Renal pelvis (tissue), 4 donors: ENCODE measurements around the gene TMEM14C. TPM values are rescaled to one million over a fixed set of nuclear protein-coding genes. Genes with fewer than 3 reads are reported as not detected.
"Not testable (repeated sequence)": the region's sequence is repeated elsewhere in the genome, so short reads cannot be mapped to it uniquely, and the experiment has no call there.

ENCODE experiments used
- DNase-seq: peaks from one replicate; pipeline ENCODE4 v3.0.0-alpha.2; 2013
- polyA plus RNA-seq, 3 donors: library from polyadenylated mRNA; unstranded; fragments of 120-200 nt; gene quantifications; one replicate each; pipeline ENCODE4 v1.2.1, GENCODE V29; 2013; ENCODE audit not compliant: insufficient read length in 3 of 3

The TMEM14C gene
- polyA plus RNA-seq, 3 donors, result 152 to 160 (median 157) TPM

- DNase-seq, result not testable (repeated sequence)
Observed at GRCh38 chr6:10750568-10750967, 27.7 kb downstream of the TMEM14C start.

GRCh38 chr6:10751757-10752156 lies 28.9 kb downstream of the TMEM14C start:
- DNase-seq, result not testable (repeated sequence)

GRCh38 chr6:10756085-10756484 lies 33.2 kb downstream of the TMEM14C start:
- DNase-seq, result no peak

- peak; percentile 28 for DNase-seq
Observed at GRCh38 chr6:10759312-10759839, 36.5 kb downstream of the TMEM14C start.

- DNase-seq, result no peak
Observed at GRCh38 chr6:10759884-10760329, 37.0 kb downstream of the TMEM14C start.

- no peak for DNase-seq
Observed at GRCh38 chr6:10763006-10763405, 40.1 kb downstream of the TMEM14C start.

GRCh38 chr6:10769419-10769818 lies 46.5 kb downstream of the TMEM14C start:
- DNase-seq, result no peak

GRCh38 chr6:10771371-10771894 lies 48.6 kb downstream of the TMEM14C start:
- DNase-seq, result no peak

- no peak for DNase-seq
Observed at GRCh38 chr6:10778230-10778629, 55.4 kb downstream of the TMEM14C start.

- DNase-seq, result no peak
Observed at GRCh38 chr6:10779076-10779475, 56.2 kb downstream of the TMEM14C start.

Other genes with a start within 250 kb of the TMEM14C start
- 10 to 100 TPM; 14.6 to 19.2 (median 17.6) TPM for gene GCNT2, start 201.7 kb upstream of the TMEM14C start, polyA plus RNA-seq
- gene C6orf52, start 28.5 kb upstream of the TMEM14C start, polyA plus RNA-seq, result 1 to 10 TPM; 3.4 to 4.7 (median 4.1) TPM
- 10 to 100 TPM; 18.8 to 21.6 (median 19.3) TPM for gene PAK1IP1, start 28.1 kb upstream of the TMEM14C start, polyA plus RNA-seq
- 100 to 1,000 TPM in 1 of 3 donors, 10 to 100 TPM in 2; 88.9 to 114 (median 99.4) TPM for gene TMEM14B, start 24.7 kb downstream of the TMEM14C start, polyA plus RNA-seq
- 1 to 10 TPM; 1.4 to 2.4 (median 2.4) TPM for gene MAK, start 115.5 kb downstream of the TMEM14C start, polyA plus RNA-seq
- gene GCM2, start 159.0 kb downstream of the TMEM14C start, polyA plus RNA-seq, result under 1 TPM in 2 of 3 donors, not detected in 1; 0.18 to 0.21 TPM
- 1 to 10 TPM; 3.4 to 7.9 (median 5.7) TPM for gene SYCP2L, start 164.0 kb downstream of the TMEM14C start, polyA plus RNA-seq